Peyer's patch (tissue), 4 donors: Measurements from ENCODE around the gene CEACAM4. TPM values are rescaled to one million over a fixed set of nuclear protein-coding genes. Genes with fewer than 3 reads are reported as not detected.

ENCODE experiments used
- DNase-seq, 3 donors: peaks; one replicate each; pipeline ENCODE4 v3.0.0-alpha.2; 2017 to 2019
- H3K27ac ChIP-seq, 4 donors: fragments of 200-600 bp; sonication (generic); one replicate each; pipeline ENCODE4 v1.5.1; 2016 to 2019
- H3K27me3 ChIP-seq, 2 donors: fragments of 200-600 bp; sonication (generic); one replicate each; pipeline ENCODE4 v1.5.1; 2019
- H3K36me3 ChIP-seq, 3 donors: fragments of 200-600 bp; sonication (generic); one replicate each; pipeline ENCODE4 v1.5.1; 2016 to 2019
- H3K4me1 ChIP-seq, 4 donors: fragments of 200-600 bp; sonication (generic); one replicate each; pipeline ENCODE4 v1.5.1; 2016 to 2019
- H3K4me3 ChIP-seq, 4 donors: fragments of 200-600 bp; sonication (generic); 1 replicate in 3 of 4; 2 replicates in 1 of 4; pipeline ENCODE4 v1.5.1; 2016 to 2019; ENCODE audit warnings: mild to moderate bottlenecking in 1 of 4
- H3K9me3 ChIP-seq, 4 donors: fragments of 200-600 bp; sonication (generic); one replicate each; pipeline ENCODE4 v1.5.1; 2016 to 2019; ENCODE audit warnings: mild to moderate bottlenecking in 1 of 4
- POLR2A ChIP-seq, 2 donors: fragments of 450-650 bp; IDR thresholded peaks; one replicate each; pipeline ENCODE4 v1.5.1; 2017; ENCODE audit warnings: antibody characterized with exemption in 2 of 2, mild to moderate bottlenecking in 2 of 2, moderate library complexity in 2 of 2
- total RNA-seq, 4 donors: library from RNA; depleted of rRNA; stranded (reverse); fragments of >200 nt; gene quantifications; one replicate each; pipeline ENCODE4 v1.1.0, GENCODE V29; 2016
- TF ChIP-seq, protein P1 (sequence below), 6 experiments: fragments of 450-650 bp in 4 of 6; fragments of 200-600 bp in 2 of 6; sonication (generic) in 1 of 6; IDR thresholded peaks; one replicate each; pipeline ENCODE4 v1.5.1; 2017 to 2019; ENCODE audit warnings: antibody characterized with exemption in 6 of 6, mild to moderate bottlenecking in 3 of 6, moderate library complexity in 1 of 6

CEACAM4 gene
- total RNA-seq, 4 donors from 2014 or later = not detected

- no peaks in the 10 kb centered on the region for H3K4me1 ChIP-seq
These were observed 5.2 kb downstream of the CEACAM4 start for GRCh38 chr19:41621654-41622053.

DNA sequence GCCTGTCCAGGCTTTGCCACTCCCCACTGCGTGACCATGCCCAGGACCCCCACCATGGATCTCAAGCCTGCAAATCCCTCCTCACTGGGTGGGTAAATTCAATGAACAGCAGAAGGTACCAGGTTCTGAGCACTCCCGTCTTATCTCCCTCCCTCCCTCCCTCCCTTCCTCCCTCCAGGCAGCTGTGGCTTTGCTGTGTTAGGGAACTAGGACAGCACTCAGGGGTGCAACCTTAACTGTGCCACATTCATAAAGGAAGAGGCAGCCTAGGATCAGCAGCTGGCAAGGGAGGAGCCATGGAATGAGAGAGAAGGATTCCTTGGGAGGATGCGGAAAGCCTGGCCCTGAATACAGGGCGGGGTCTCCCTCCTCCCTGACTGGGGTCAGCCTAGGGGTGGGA lies 5.6 kb downstream of the CEACAM4 start:
- TF ChIP-seq POLR2A (IDR thresholded peaks at IDR 0.05) = no peak
- no peak for DNase-seq
- H3K27me3 ChIP-seq = no peaks in the 10 kb centered on the region
- no peaks in the 10 kb centered on the region for H3K36me3 ChIP-seq
- H3K9me3 ChIP-seq = no peaks in the 10 kb centered on the region
- no peaks in the 10 kb centered on the region for H3K4me1 ChIP-seq
- H3K27ac ChIP-seq = no peak overlapping the region
- no peak overlapping the region for H3K4me3 ChIP-seq

More at GRCh38 chr19:41621654-41622053, 5.2 kb downstream of the CEACAM4 start:
- Histone ChIP-seq H3K4me3 (no peak overlapping the region), H3K9me3 (no peaks in the 10 kb centered on the region), H3K27me3 (no peaks in the 10 kb centered on the region), H3K36me3 (no peaks in the 10 kb centered on the region), H3K27ac (no peak overlapping the region)
- no peak for TF ChIP-seq POLR2A (IDR thresholded peaks at IDR 0.05)
- TF ChIP-seq, protein P1, sequence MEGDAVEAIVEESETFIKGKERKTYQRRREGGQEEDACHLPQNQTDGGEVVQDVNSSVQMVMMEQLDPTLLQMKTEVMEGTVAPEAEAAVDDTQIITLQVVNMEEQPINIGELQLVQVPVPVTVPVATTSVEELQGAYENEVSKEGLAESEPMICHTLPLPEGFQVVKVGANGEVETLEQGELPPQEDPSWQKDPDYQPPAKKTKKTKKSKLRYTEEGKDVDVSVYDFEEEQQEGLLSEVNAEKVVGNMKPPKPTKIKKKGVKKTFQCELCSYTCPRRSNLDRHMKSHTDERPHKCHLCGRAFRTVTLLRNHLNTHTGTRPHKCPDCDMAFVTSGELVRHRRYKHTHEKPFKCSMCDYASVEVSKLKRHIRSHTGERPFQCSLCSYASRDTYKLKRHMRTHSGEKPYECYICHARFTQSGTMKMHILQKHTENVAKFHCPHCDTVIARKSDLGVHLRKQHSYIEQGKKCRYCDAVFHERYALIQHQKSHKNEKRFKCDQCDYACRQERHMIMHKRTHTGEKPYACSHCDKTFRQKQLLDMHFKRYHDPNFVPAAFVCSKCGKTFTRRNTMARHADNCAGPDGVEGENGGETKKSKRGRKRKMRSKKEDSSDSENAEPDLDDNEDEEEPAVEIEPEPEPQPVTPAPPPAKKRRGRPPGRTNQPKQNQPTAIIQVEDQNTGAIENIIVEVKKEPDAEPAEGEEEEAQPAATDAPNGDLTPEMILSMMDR (IDR thresholded peaks at IDR 0.05) = no peak
- no peak for DNase-seq

DNA sequence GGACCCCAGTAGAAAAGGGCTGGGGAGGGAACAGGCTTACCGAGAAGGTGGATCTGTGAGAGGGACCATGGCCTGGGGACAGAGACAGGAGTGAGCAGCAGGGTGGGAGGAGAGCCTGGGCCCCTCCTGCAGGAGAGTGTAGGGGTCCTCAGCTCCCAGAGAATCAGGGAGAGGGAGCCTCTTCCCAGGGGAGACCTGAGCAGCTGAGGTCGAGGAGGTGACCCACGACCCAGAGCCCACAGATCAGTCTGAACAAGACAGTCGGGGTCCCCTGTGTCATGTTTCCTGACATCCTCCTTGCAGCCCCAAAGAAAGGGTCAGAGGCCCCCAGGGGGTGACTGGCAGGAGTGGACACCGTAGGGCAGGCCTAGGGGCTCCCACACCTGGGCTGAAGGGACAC lies 6.7 kb downstream of the CEACAM4 start:
- TF ChIP-seq POLR2A (IDR thresholded peaks at IDR 0.05) = no peak
- TF ChIP-seq, protein P1 (IDR thresholded peaks at IDR 0.05) = no peak
- DNase-seq = no peak
- no peak overlapping the region for H3K27ac ChIP-seq
- no peaks in the 10 kb centered on the region for H3K36me3 ChIP-seq
- no peaks in the 10 kb centered on the region for H3K9me3 ChIP-seq
- no peaks in the 10 kb centered on the region for H3K4me1 ChIP-seq
- H3K4me3 ChIP-seq = no peak overlapping the region
- no peaks in the 10 kb centered on the region for H3K27me3 ChIP-seq

DNA sequence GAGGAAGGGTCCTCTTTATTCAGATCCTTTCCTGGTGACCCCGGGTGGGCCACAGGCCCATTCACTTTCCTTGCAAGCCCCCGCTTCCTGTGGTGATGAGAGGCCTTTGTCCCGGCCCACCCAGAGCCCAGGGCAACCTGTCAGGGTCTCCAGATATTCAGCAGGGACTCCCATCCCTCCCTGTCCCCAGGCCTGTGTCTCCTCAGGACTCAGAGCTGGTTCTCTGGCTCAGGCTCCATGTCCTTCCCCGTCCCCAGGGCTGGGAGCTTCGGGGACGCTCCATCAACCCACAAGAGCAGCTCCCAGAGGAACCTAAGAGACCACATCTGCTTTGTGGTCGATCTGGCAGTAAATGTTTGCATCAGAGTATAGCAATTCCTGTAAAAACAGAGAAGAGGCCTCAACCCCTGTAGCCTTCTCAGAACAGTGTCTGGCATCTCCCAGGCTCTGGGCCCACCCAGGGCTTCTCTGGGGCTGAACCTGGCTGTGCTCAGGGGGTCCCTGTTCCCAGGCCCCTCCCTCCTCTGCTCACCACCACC lies 7.8 kb downstream of the CEACAM4 start:
- H3K4me1 ChIP-seq = no peaks in the 10 kb centered on the region
- no peaks in the 10 kb centered on the region for H3K9me3 ChIP-seq
- no peak overlapping the region for H3K27ac ChIP-seq
- no peaks in the 10 kb centered on the region for H3K27me3 ChIP-seq
- no peak for DNase-seq
- no peak overlapping the region for H3K4me3 ChIP-seq
- H3K36me3 ChIP-seq = no peaks in the 10 kb centered on the region
- no peak for TF ChIP-seq POLR2A (IDR thresholded peaks at IDR 0.05)
- TF ChIP-seq, protein P1 (IDR thresholded peaks at IDR 0.05) = no peak

DNA sequence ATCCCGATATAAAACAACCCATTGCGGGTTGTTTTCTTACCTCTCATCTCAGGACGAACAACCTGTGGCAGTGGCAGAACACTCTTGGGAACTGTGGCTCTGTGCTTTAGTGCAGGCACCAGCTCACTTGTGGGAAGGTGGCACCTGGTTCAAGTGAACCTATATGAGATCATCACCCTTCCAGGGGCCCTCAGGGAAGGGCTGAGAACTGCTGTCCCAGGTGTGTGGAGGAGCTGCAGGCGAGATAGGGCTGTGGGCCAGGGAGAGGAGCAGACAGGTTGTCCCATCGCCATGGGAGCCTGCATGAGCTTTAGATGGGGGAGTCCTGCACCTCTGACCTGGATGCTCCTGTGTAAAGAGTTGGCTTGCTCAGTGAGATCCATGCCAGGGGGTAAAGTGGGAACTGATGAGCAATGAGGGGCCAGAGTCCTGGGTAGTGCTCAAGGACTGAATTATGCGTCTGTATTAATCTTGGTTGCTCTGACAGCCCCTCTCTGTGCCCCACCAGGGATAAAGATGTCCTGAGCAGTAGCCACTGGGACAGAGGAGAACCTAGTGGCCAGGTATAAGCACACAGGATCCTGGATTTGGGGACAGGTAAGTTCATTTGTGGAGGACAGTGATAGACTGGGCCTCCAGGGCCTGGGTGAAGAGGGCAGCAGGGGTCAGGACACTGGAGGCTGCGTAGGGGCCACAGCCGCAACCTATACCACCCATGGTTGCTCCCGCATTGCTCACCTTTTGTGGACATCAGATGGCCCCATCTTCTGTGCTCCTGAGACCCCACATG lies 8.7 kb downstream of the CEACAM4 start:
- Histone ChIP-seq H3K36me3 (no peaks in the 10 kb centered on the region), H3K9me3 (no peaks in the 10 kb centered on the region), H3K4me1 (no peaks in the 10 kb centered on the region), H3K4me3 (no peak overlapping the region), H3K27ac (no peak overlapping the region), H3K27me3 (no peaks in the 10 kb centered on the region)
- TF ChIP-seq POLR2A (IDR thresholded peaks at IDR 0.05) = no peak
- TF ChIP-seq, protein P1 (IDR thresholded peaks at IDR 0.05) = no peak
- no peak for DNase-seq

GRCh38 chr19:41616792-41617621 lies 9.9 kb downstream of the CEACAM4 start:
- Histone ChIP-seq H3K27me3 (no peaks in the 10 kb centered on the region), H3K27ac (no peak overlapping the region), H3K9me3 (no peaks in the 10 kb centered on the region), H3K36me3 (no peaks in the 10 kb centered on the region), H3K4me1 (no peaks in the 10 kb centered on the region), H3K4me3 (no peak overlapping the region)
- no peak for DNase-seq
- TF ChIP-seq, protein P1 (IDR thresholded peaks at IDR 0.05) = no peak
- no peak for TF ChIP-seq POLR2A (IDR thresholded peaks at IDR 0.05)
